Fibroblast of villous mesenchyme (primary cell): Measurements from ENCODE around the gene ECSIT. TPM values are rescaled to one million over a fixed set of nuclear protein-coding genes. Genes with fewer than 3 reads are reported as not detected.
"Not testable (repeated sequence)": the region's sequence is repeated elsewhere in the genome, so short reads cannot be mapped to it uniquely, and the experiment has no call there.

ENCODE experiments used
- DNase-seq: peaks from one replicate; pipeline ENCODE4 v3.0.0-alpha.2; 2010; ENCODE audit warnings: low read depth
- H3K4me3 ChIP-seq: 2 replicates; pipeline ENCODE4 v1.5.1; 2011; ENCODE audit warnings: low read depth, mild to moderate bottlenecking, low read length
- CTCF ChIP-seq: IDR thresholded peaks from 2 replicates; pipeline ENCODE4 v1.5.1; 2012; ENCODE audit warnings: low read depth, mild to moderate bottlenecking, low read length; ENCODE audit not compliant: insufficient read depth
- total RNA-seq: library from RNA; depleted of rRNA; stranded (reverse); fragments of >200 nt; gene quantifications from 2 replicates; pipeline ENCODE4 v1.2.3, GENCODE V29; 2012

ECSIT gene
- 22.9 and 27.4 TPM in 2 replicates for total RNA-seq

GRCh38 chr19:11528551-11529341, at the start of gene ECSIT:
Gene ECSIT (minus strand): TSS chr19:11529134. CDS start chr19:11519170, 9,964 bp downstream.
- no peak for TF ChIP-seq CTCF
- H3K4me3 ChIP-seq: peak within 1 kb of the TSS; percentile 92
- DNase-seq: peak; percentile 99

- no peak for TF ChIP-seq CTCF
- H3K4me3 ChIP-seq: no peak within 1 kb of the TSS
- peak; percentile 20 for DNase-seq
Observed at GRCh38 chr19:11577451-11578257, 48.7 kb upstream of the ECSIT start, which contains the start of gene ACP5. Gene ACP5 (minus strand): TSS chr19:11577645. CDS start chr19:11577317, 328 bp downstream.

- no peak for DNase-seq
- no peak for TF ChIP-seq CTCF
- no peak overlapping the region for H3K4me3 ChIP-seq
Observed at GRCh38 chr19:11576227-11576626, 47.3 kb upstream of the ECSIT start.

GRCh38 chr19:11574689-11575088, 45.8 kb upstream of the ECSIT start:
- H3K4me3 ChIP-seq: no peak overlapping the region
- no peak for DNase-seq
- no peak for TF ChIP-seq CTCF

DNA sequence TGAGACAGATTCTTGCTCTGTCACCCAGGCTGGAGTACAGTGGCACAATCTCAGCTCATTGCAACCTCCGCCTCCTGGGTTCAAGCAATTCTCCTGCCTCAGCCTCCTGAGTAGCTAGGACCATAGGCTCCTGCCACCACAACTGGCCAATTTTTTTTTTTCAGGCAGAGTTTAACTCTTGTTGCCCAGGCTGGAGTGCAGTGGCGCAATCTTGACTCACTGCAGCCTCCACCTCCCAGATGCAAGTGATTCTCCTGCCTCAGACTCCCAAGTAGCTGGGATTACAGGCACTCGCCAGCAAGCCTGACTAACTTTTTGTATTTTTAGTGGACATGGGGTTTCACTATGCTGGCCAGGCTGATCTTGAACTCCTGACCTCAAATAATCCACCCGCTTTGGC, 44.8 kb upstream of the ECSIT start:
- not testable (repeated sequence) for DNase-seq, H3K4me3 ChIP-seq

- not testable (repeated sequence) for DNase-seq, H3K4me3 ChIP-seq
Observed at GRCh38 chr19:11573354-11573753, 44.4 kb upstream of the ECSIT start.

DNA sequence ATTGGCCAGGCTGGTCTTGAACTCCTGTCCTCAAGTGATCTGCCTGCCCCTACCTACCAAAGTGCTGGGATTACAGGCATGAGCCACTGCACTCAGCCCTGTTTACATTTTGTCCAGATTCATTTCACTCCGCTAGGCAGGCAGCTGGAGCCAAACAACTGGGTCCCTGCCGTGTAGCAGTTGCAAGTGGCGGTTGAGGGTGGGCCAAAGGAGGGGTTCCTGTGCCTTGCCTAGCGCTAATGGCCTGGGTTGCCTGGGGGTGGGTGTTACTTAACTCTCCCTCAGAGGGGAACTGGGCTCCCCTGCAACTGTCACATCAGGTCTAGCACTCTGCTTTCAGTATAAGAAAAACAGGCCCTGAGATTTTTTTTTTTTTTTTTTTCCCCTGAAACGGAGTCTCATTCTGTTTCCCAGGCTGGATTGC, 41.1 kb upstream of the ECSIT start:
- DNase-seq: no peak
- no peak for TF ChIP-seq CTCF
- H3K4me3 ChIP-seq: no peak overlapping the region

DNA sequence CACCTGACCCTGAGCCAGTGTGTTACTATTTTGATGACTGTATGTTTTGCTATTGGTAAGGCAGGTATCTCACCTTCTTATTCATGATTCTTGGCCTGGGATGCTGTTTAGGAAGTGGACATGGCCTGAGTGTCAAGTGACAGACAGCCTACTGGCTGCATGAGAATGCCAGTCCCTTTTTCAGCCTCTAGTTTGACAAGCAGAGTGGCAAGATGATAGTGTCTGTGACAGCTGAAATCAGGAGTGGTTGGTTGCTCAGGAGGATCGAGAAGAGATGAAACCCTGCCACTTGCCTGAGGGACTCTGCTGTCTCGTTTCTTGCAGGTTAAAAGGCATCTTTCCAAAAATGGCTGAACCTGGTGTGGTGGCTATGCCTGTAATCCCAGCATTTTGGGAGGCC, 37.2 kb upstream of the ECSIT start:
- no peak for TF ChIP-seq CTCF
- no peak for DNase-seq
- H3K4me3 ChIP-seq: no peak overlapping the region

GRCh38 chr19:11565649-11565980, 36.7 kb upstream of the ECSIT start:
- not testable (repeated sequence) for DNase-seq, H3K4me3 ChIP-seq

DNA sequence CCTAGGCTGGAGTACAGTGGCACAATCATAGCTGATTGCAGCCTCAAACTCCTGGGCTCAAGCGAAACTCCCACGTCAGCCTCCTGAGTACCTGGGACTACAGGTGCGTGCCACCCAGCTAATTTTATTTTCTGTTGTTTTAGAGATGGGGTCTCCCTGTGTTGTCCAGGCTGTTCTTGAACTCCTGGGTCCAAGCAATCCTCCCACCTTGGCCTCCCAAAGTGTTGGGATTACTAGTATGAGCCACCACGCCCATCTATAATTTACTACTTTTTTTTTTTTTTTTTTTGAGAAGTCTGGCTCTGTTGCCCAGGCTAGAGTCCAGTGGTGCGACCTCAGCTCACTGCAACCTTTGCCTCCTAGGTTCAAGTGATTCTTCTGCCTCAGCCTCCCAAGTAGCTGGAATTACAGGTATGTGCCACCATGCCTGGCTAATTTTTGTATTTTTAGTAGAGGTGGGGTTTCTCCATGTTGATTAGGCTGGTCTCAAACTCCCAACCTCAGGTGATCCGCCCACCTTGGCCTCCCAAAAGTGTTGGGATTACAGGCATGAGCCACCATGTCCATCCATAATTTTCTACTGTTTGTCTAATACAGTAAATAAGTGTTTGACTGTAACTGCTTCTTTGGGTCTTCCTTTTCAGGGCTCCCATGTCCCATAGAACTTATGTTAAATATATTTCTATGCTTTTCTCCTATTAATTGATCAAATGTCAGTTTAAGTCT, 35.3 kb upstream of the ECSIT start:
- H3K4me3 ChIP-seq: not testable (repeated sequence)

More for the DNA sequence above, 35.3 kb upstream of the ECSIT start:
- not testable (repeated sequence) for DNase-seq
